Activated gamma-delta T cell treated with Interleukin-2 at 50 U/mL for 16 hours (primary cell): ENCODE results near the gene DCHS2.

Experiments
- DNase-seq: peaks from one replicate; pipeline ENCODE4 v3.0.0-alpha.2; 2020

The DCHS2 gene

DNA sequence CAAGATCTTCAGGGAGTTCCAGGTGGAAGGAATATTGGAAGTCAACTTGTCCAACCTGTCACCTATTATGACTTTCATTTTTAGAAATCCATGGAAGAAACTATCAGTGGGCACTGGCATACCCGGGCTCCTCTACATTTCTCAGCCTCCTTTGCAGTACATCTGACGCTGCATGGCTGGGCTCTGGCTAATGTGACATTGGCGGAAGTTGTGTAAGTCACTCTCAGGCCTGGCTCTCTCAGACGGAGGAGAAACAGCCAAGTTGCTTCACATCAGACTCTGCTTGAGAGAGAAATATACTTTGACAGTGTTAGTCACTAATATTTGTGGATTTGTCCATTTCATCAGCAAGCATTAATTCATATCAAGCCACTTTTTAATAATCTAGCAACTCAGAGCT lies 4.5 kb downstream of the DCHS2 start:
- DNase-seq: no peak

GRCh38 chr4:154485127-154485773 lies 6.3 kb downstream of the DCHS2 start:
- no peak for DNase-seq

GRCh38 chr4:154478547-154478946 lies 13.1 kb downstream of the DCHS2 start:
- no peak for DNase-seq

- DNase-seq: no peak
These were observed 13.5 kb downstream of the DCHS2 start for GRCh38 chr4:154478128-154478527.

- DNase-seq: no peak
These were observed 15.4 kb downstream of the DCHS2 start for GRCh38 chr4:154476232-154476631.

DNA sequence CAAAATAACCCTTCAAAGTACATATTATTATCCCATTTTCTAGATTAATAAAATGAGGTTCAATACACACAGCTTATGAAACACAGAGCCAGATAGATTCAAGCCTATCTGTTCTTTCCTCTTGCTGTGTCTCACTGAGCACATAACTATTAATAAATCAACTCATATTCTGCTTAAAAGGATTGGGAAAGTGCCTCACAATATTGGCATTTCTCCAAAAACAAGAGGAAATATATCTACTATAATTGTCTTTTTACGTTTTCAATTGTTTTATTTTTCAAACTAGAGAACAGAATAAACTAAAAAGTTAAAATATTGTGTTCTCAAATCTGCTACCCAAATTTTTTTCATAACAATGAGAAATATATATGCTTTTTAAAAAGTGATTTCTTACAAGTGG lies 15.8 kb downstream of the DCHS2 start:
- DNase-seq: no peak

GRCh38 chr4:154473497-154473896 lies 18.1 kb downstream of the DCHS2 start:
- no peak for DNase-seq

- no peak for DNase-seq
These were observed 18.7 kb downstream of the DCHS2 start for GRCh38 chr4:154472858-154473257.

- DNase-seq: no peak
These were observed 19.9 kb downstream of the DCHS2 start for GRCh38 chr4:154471526-154472331.

GRCh38 chr4:154471032-154471431 lies 20.6 kb downstream of the DCHS2 start:
- DNase-seq: no peak

- no peak for DNase-seq
These were observed 23.7 kb downstream of the DCHS2 start for GRCh38 chr4:154467886-154468285.

- DNase-seq: no peak
These were observed 25.3 kb downstream of the DCHS2 start for GRCh38 chr4:154466336-154466735.

DNA sequence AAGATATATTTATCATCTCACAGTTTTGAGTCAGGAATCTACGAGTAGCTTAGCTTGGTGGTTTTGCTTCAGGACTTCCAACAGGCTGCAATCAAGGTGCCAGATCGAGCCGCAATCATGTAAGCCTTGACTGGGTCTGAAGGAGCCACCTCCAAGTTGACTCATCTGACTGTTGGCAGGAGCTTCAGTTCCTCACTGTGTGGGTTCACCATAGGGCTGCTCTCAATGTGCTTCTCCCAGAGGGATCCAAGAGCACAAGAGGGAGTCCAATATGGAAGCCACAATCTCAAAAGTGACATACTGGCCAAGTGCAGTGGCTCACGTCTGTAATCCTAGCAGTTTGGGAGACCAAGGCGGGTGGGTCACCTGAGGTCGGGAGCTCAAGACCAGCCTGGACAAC lies 26.5 kb downstream of the DCHS2 start:
- no peak for DNase-seq

DNA sequence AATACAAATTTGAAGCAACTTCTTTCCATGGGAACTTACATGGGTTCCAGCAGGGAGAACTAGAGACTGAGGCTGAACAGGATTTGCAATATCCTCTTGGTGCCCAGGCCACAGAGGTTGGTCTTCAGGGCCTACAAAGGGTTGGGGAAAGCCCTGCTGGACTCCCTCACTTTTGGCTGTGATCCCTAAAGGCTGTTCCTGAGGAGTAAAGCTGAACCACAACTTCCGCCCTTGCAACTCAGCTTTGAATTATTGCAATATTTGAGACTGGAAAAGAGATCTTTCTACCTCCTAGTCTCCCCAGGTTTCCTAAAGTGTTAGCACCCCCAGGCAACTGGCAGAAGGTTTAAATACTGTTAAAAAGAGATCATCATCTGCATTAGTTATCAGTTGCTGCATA lies 26.9 kb downstream of the DCHS2 start:
- no peak for DNase-seq

DNA sequence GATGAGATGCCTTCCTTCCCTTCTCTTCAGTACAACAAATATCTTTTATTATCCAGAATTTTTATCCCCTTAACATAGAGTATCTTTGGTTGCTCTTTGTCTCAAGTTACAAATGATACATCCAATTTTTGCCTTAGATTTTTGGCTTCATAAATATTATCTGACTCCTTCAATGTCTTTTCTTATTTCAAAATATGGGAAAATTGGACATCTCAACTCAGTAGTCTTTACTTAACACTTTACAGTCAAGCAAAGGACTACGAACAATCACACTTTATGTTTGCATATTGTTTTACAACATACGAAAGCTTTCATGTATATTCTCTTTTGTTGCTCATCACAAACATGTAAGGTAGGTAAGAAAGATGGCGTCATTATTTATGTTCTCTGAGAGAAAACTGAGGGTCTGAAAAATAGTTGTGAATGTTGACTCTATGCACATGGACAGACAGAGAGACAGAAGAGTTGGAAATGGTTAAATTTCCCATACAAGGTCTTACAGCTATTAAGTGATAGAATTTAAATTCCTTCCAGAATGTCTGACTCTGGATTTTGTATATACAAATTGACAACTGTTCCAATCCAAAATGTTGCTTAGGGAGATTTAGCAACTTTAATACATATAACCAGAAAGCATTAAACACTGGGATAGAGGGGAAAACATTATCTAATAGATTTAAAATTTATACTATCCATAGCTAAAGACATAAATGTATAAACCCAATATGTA lies 29.4 kb downstream of the DCHS2 start:
- DNase-seq: no peak

DNA sequence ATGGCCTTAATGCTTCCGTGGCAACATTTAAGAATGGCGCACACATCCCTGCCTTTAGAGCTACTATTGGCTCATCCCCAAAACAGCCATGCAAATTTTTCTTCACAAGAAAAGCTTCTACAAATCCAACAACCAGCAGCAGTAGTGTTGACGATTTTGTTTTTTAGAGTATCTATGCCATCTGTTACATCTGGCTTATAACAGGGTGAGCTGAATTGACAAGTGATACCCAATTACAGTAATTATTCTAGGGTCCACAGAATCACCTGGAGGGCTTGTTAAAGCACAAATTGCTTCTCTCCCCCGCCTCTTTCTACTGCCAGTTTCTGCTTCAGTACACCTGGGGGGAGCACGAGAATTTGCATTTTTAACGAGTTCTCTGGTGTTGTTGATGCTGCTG lies 34.1 kb downstream of the DCHS2 start:
- no peak for DNase-seq

DNA sequence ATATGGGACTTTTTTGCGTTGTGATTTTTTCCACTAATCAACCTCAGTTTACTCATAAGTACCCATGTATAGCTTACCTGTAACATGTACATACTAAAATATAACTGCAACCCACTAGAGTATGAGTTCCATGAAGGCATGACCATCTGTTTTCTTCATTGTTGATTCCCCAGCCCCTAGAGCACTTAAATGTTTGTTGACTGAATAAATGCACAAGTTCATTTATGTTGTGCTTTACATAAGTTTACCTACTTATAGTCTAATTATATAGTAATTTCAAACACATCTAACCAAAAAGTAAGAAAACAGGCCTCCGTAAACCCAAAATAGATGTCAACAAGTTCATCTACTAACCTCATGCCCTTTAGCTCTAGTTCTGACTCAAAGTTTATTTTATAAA lies 34.7 kb downstream of the DCHS2 start:
- DNase-seq: no peak

DNA sequence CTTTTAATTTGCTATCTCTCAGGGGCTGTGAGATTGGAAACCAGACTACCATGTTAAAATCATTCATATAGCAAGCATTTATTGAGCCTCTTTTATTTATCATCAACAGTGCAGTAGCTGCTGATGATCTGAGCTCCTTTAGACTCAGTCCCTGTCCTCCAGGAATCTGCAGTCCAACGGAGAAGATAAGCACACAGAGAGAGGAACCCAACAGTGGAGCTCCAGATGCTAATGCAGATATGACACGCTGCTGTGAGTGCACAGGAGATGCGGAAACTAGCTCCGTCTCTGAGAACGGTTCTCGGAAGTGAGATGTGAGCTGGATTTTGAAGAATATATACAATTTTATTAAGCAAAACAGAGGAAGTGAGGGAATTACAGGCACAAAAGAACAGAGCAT lies 35.4 kb downstream of the DCHS2 start:
- no peak for DNase-seq

DNA sequence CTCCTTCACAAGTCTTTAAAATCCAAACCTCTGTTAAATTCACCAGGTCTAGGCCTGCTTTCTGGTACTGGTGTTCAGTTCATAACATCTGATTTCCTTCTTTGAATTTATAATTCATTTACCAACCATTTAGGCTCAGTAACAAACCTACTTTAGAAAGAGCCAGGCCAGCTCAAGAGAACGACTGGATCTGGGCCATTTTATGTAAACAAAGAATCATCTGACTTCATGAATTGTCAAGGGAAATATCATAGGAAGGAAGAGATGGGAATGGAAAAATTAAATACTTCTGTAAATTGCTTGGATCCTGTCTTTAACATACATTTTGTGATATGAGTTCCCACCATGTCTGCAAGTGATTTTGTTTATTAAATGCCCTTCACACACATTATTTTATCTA lies 36.5 kb downstream of the DCHS2 start:
- no peak for DNase-seq

- DNase-seq: no peak
These were observed 36.9 kb downstream of the DCHS2 start for GRCh38 chr4:154454710-154455109.

DNA sequence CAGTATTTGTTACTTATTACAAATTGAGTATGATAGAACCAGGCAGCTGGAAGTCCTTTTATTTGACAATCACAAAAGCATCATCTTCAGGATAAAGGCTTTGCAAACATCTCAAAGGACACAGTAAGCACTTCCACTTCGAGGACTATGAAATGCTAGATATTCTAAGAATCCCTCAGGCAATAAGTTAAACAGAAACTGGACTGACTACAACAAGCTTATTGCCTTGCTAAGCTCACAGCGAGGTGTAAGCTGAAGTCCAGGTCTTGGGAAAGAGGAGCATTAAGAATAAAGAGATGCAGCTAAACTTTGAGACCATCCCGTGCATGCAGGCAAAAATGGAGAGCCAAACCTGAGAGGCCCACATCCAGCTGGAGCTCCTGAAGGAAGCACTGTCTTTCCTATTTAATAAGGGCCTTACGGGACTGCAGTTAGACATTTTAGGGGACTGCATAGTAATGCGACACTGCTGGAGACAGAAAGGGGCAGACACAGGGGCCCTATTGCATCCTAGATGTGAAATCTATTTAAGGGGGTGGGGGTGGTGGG lies 38.7 kb downstream of the DCHS2 start:
- no peak for DNase-seq

DNA sequence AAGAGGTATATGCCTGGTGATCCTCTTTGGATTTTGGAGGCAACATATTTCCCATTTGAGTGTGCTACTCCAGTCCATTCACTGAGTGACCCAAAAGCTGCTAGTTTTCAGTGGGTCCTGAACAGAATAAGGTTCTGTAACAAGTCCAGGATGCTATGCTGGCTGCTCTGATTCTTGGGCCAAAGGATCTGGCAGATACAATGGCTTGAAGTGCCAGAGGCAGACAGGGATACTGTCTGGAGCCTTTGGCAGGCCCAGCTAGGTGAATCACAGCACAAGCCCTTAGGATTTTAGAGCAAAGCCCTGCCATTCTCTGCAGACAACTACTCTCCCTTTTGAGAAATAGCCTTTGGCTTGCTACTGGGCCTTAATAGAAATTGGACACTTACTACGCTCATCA lies 40.6 kb downstream of the DCHS2 start:
- DNase-seq: no peak

GRCh38 chr4:154444958-154445357 lies 46.6 kb downstream of the DCHS2 start:
- DNase-seq: no peak

DNA sequence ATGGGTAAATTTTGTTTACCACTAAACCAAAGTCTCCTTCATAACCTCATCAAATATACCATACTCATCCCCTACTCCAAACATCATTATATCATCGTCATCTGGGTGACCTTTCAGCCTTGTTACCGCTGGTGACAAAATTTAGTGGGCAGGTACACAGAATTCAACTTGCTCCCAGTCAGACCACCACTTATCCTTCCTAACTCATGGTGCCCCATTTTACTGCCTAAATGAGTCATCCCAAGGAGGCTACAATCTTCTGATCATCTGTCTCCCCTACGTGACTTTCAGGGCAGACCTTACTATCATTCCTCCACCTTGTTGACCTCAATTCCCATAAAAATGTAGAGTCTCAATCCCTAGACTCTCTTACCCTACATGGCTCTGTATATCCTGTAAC lies 49.6 kb downstream of the DCHS2 start:
- DNase-seq: no peak
